Prostate gland (tissue), 2 donors: ENCODE measurements around the gene GALNT2. TPM values are rescaled to one million over a fixed set of nuclear protein-coding genes. Genes with fewer than 3 reads are reported as not detected.

ENCODE experiments used
- DNase-seq: peaks from one replicate; pipeline ENCODE4 v3.0.0-alpha.2; 2019; ENCODE audit warnings: low spot score
- H3K27ac ChIP-seq, 2 donors: fragments of 200-600 bp; sonication (generic); 2 replicates each; pipeline ENCODE4 v1.5.1; 2017 to 2019
- H3K27me3 ChIP-seq: fragments of 200-600 bp; sonication (generic); replicated peaks from 2 replicates; pipeline ENCODE4 v1.5.1; 2019; ENCODE audit not compliant: insufficient read depth
- H3K36me3 ChIP-seq, 2 donors: fragments of 200-600 bp; sonication (generic); 1 replicate in 1 of 2; 2 replicates in 1 of 2; pipeline versions ENCODE4 v1.5.1 to v1.8.1; 2017 to 2019
- H3K4me1 ChIP-seq: fragments of 200-600 bp; sonication (generic); replicated peaks from 2 replicates; pipeline ENCODE4 v1.5.1; 2019
- H3K4me3 ChIP-seq, 2 donors: fragments of 200-600 bp; sonication (generic); 2 replicates each; pipeline ENCODE4 v1.5.1; 2017 to 2019
- H3K9me3 ChIP-seq: fragments of 200-600 bp; sonication (generic); 2 replicates; pipeline ENCODE4 v1.5.1; 2017
- CTCF ChIP-seq, 4 experiments: fragments of 200-600 bp in 2 of 4; fragments of 450-650 bp in 2 of 4; sonication (generic) in 2 of 4; IDR thresholded peaks; 1 replicate in 3 of 4; 2 replicates in 1 of 4; pipeline ENCODE4 v1.5.1; 2016 to 2019; ENCODE audit warnings: antibody characterized with exemption in 4 of 4, mild to moderate bottlenecking in 2 of 4, moderate library complexity in 2 of 4
- POLR2A ChIP-seq: fragments of 450-650 bp; IDR thresholded peaks from one replicate; pipeline ENCODE4 v1.6.1; 2016; ENCODE audit warnings: antibody characterized with exemption, mild to moderate bottlenecking
- POLR2AphosphoS5 ChIP-seq: sonication (generic); formaldehyde crosslinking; IDR thresholded peaks from one replicate; pipeline ENCODE4 v1.6.1; 2017; ENCODE audit warnings: antibody characterized with exemption
- WGBS: methylation state at CpG from one replicate; pipeline ENCODE4 v1.1.5; 2018; 5-methylcytosine and 5-hydroxymethylcytosine counted together
- intact Hi-C: fragments of 100-400 bp; cut with DNase I; formaldehyde crosslinking; loops from one replicate; pipeline ENCODE4 v1.14.2; 2022
- total RNA-seq, 2 donors: library from RNA; depleted of rRNA; stranded (reverse); fragments of >200 nt; gene quantifications; one replicate each; pipeline ENCODE4 v1.1.0, GENCODE V29; 2016

The GALNT2 gene
- total RNA-seq, 2 donors from 2014 or later, result 34.1 to 125 TPM

DNA sequence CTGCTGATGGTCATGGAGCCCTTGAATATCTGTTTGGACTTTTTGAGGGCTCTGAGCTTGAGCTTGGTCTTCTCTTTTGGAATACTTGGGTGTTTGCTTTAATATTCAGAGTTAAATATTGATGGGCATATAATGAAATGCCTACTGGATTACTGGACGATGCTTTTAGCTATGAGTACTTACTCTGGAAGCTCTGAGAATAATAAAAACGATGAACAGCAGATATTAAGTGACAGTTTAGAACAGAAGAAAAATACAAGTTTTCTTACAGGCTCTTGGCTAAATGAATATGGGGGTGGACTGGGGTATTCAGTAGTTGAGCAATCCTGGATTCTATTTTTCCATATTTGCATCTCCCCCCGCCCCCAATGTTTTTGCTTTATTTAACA, 20.7 kb downstream of the GALNT2 start:
- no peaks in the 10 kb centered on the region for H3K27me3 ChIP-seq
- H3K4me1 ChIP-seq, result peaks cover 10% of the 10 kb centered on the region
- intact Hi-C loops, result no loop called here
- no peaks in the 10 kb centered on the region for H3K9me3 ChIP-seq
- H3K36me3 ChIP-seq, result no peaks in the 10 kb centered on the region
- H3K4me3 ChIP-seq, result no peak overlapping the region
- no peak overlapping the region for H3K27ac ChIP-seq
- no peak for DNase-seq
- TF ChIP-seq CTCF (IDR thresholded peaks at IDR 0.05) (no peak), POLR2A (no peak), POLR2AphosphoS5 (no peak)
- WGBS, result 67% methylated on average over 3 of the region's 3 CpGs

DNA sequence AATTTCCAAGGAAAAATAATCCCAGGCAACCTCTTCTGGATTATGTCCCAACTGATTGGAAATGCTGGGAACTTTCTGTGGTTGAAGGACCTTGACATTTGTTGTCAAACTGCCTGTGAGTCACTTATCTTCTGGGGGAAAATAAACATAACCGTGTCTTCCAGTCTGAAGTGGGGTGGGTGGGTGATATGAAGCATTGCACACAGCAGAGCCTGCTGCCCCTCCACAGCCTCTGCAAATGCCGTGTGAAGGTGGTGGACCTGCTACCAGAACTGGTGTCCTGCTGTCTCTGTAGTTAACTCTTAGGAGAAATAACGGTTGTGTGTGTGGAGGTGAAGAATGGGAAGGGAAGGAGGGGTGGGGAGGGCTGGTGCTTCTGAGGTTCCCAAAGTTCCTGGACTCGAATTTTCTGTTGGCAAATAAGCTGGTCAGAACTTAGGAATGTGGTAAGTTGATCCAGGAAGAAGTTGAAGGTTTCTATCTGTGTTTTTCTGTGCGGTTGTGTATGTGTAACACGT, 23.2 kb downstream of the GALNT2 start:
- Histone ChIP-seq H3K4me3 (no peak overlapping the region), H3K4me1 (peaks cover 4% of the 10 kb centered on the region), H3K36me3 (no peaks in the 10 kb centered on the region), H3K27me3 (no peaks in the 10 kb centered on the region), H3K27ac (no peak overlapping the region), H3K9me3 (no peaks in the 10 kb centered on the region)
- TF ChIP-seq POLR2AphosphoS5, result no peak
- no peak for TF ChIP-seq CTCF (IDR thresholded peaks at IDR 0.05)
- no peak for TF ChIP-seq POLR2A
- WGBS, result 53% methylated on average over 6 of the region's 6 CpGs
- intact Hi-C loops, result no loop called here
- DNase-seq, result no peak

GRCh38 chr1:230091473-230092231, 24.6 kb downstream of the GALNT2 start:
- Histone ChIP-seq H3K27ac (no peak overlapping the region), H3K4me1 (peaks cover 4% of the 10 kb centered on the region), H3K4me3 (no peak overlapping the region), H3K36me3 (no peaks in the 10 kb centered on the region), H3K9me3 (no peaks in the 10 kb centered on the region), H3K27me3 (no peaks in the 10 kb centered on the region)
- 91% methylated on average over 12 of the region's 12 CpGs for WGBS
- DNase-seq, result no peak
- no peak for TF ChIP-seq POLR2AphosphoS5
- no peak for TF ChIP-seq POLR2A
- no peak for TF ChIP-seq CTCF (IDR thresholded peaks at IDR 0.05)
- intact Hi-C loops, result no loop called here

DNA sequence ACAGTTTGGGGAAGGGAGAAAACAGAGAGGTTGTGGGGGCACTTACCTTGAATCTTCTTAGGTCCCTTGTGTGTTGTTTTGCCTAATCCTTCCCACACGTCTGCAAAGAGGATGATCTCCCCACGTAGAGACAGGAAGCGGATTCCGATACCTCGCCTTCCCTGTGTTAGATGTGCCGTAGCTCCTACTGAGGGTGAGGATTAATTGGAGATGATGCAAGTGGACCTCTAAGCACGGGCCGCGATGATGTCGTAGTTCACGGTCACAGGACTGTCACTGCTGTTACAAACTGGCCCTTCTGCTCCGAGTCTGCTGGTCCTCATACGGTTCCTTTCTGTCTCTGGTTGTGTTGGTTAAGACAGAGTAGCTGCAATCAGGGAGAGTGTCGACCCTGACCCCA, 27.7 kb downstream of the GALNT2 start:
- Histone ChIP-seq H3K9me3 (no peaks in the 10 kb centered on the region), H3K27ac (no peak overlapping the region), H3K4me3 (no peak overlapping the region), H3K36me3 (no peaks in the 10 kb centered on the region), H3K4me1 (no peaks in the 10 kb centered on the region), H3K27me3 (no peaks in the 10 kb centered on the region)
- WGBS, result 95% methylated on average over 14 of the region's 14 CpGs
- intact Hi-C loops, result no loop called here
- no peak for TF ChIP-seq POLR2AphosphoS5
- TF ChIP-seq POLR2A, result no peak
- TF ChIP-seq CTCF (IDR thresholded peaks at IDR 0.05), result no peak
- DNase-seq, result no peak

DNA sequence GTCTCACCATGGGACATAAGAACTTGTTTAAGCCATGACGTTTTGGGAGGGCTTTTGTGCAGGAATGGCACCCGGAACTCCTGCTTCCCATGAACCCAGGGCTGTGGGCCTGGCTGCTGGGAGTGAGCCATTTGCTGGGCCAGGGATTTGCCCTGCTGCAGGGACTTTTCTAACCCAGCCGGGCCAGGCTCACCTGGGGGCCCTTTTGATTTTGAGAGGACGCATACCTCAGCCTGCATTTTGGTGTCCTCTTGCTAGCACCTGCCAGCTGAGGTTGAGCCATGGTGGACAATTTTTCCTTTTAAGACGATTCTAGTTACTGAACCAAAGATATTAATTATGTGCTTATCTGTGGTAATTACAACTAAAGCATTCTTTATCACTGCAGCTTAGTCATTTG, 28.9 kb downstream of the GALNT2 start:
- H3K9me3 ChIP-seq, result no peaks in the 10 kb centered on the region
- no peak for TF ChIP-seq CTCF (IDR thresholded peaks at IDR 0.05)
- TF ChIP-seq POLR2AphosphoS5, result no peak
- no peak for TF ChIP-seq POLR2A
- intact Hi-C loops, result no loop called here
- no peak for DNase-seq
- WGBS, result 86% methylated on average over 3 of the region's 5 CpGs
- no peaks in the 10 kb centered on the region for H3K36me3 ChIP-seq
- H3K4me3 ChIP-seq, result no peak overlapping the region
- no peak overlapping the region for H3K27ac ChIP-seq
- H3K4me1 ChIP-seq, result no peaks in the 10 kb centered on the region
- no peaks in the 10 kb centered on the region for H3K27me3 ChIP-seq
